ENCODE measurements around the gene MVK.

MVK gene

DNA sequence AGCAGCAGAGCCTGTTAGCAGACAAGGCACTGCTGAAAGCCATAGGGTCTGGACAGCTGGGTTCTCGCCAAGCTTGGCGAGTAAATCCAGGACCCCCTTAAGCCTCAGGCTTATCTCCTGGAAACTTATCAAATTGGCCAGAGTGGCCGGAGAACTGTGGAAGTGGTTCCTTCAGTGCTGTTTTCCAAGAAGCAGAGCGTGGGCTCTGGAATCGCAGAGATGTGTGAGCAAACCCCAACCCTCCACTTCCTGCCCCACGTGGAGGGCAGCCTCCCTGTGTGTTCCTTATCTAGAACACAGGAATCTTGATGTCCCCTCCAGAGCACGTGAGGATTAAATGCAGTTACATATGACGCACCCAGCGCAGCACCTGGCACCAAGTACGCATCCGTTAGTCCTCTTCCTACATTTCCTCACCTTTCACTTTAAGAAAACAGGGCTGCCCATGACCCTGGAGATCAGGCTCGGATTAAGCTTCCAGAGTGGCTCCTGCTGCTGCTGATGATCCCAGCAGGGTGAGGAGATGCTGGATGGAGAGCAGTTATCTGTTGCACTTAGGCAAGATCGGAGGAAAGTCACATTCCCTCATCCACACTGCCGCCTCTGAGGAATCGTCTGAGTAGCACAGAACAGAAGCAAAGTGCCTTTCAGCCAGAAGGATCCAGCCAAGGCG, 35.3 kb upstream of the MVK start:
- no peaks in the 10 kb centered on the region for H3K27me3 Mint-ChIP-seq
- H3K4me1 Mint-ChIP-seq: no peaks in the 10 kb centered on the region
- H3K36me3 Mint-ChIP-seq: peaks cover 15% of the 10 kb centered on the region
- H3K4me3 Mint-ChIP-seq: no peak overlapping the region
- ATAC-seq (ENCODE audit: low read depth): no peak
- H3K9me3 Mint-ChIP-seq: no peaks in the 10 kb centered on the region
- DNase-seq (ENCODE audit: low spot score in 2 of 2): no peak
- H3K27ac Mint-ChIP-seq: no peak overlapping the region

DNA sequence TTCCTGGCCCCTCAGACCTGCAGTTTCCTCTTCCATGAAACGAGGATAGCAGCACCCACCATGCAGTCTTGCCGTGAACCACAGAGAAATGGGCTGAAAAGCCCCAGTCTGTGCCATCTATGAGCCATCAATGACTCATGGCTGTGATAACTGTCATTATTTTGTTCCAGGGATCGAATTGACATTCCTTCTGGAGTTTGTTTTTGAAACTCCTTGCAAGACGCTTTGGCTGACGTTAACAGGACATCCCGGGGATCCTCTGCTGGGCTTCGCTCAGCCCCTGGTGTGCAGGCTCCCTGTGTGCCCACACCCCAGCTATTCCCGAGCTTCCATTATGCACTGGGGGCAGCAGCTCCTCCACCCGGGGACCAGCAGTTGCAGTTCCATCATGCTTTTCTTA, 34.1 kb upstream of the MVK start:
- Mint-ChIP-seq H3K4me3 (no peak overlapping the region), H3K27ac (no peak overlapping the region), H3K9me3 (no peaks in the 10 kb centered on the region), H3K27me3 (peaks cover 3% of the 10 kb centered on the region), H3K4me1 (peaks cover 3% of the 10 kb centered on the region), H3K36me3 (peaks cover 16% of the 10 kb centered on the region)
- no peak for ATAC-seq (ENCODE audit: low read depth)
- no peak for DNase-seq (ENCODE audit: low spot score in 2 of 2)

DNA sequence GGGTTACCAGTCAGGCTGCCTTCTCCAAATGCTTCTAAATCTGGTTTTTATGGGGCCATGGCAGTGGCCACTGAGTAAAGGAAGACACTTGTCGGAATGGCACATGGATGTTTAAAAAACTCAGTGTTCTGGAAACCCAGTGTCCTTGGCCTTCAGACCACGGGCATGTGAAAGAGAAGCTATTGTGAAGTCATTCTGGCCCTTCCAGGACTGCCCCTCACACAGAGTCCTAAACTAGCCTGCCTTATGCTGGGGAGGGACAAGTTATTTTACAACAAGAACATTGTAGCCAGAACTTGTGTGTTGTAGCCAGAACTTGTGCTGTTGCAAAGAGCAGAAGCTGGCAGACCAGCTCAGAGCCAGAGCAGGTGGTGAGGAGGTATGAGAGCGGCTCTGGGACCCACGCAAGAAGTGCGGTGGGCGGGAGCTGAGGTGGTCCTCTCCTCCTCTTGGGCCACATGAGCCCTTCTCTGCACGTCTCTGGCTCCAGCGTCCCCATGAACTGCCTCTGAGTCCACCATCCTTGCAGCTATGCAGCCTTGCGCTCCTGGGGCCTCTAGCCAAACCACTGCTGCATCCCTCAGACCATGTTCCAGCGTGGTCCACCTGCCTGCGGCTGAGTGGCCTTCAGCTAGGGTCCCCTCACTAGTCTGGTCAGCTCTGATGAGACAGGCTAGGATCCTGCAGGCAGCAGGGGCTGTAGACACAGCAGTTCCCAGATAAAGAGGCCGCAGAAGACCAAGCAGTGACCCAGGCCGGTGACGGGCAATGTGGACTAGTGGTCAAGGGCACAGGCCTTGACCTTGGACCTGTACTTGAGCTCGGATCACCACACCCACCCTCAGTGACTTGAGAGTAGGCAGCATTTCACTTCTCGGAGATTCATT, 32.8 kb upstream of the MVK start:
- H3K9me3 Mint-ChIP-seq: no peaks in the 10 kb centered on the region
- DNase-seq (ENCODE audit: low spot score in 2 of 2) (no peak), ATAC-seq (ENCODE audit: low read depth) (no peak)
- H3K36me3 Mint-ChIP-seq: peaks cover 14% of the 10 kb centered on the region
- H3K27me3 Mint-ChIP-seq: peaks cover 3% of the 10 kb centered on the region
- no peak overlapping the region for H3K27ac Mint-ChIP-seq
- no peak overlapping the region for H3K4me3 Mint-ChIP-seq
- H3K4me1 Mint-ChIP-seq: peaks cover 3% of the 10 kb centered on the region

DNA sequence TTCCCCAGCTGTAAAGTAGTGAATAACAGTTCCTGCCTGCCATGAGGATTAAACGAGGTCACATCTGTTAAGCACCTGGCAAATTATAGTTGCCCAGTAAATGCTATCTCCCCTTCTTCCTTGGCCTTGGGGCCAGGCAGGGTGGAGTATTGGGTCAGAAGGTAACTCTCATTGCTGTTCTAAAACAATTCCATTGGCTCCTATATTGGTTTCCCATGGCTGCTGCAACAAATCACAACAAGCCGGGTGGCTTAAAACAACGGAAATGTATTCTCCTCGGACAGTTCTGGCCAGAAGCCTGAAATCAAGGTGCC, 32.2 kb upstream of the MVK start:
- Mint-ChIP-seq H3K36me3 (peaks cover 10% of the 10 kb centered on the region), H3K4me1 (peaks cover 3% of the 10 kb centered on the region), H3K27me3 (peaks cover 3% of the 10 kb centered on the region), H3K4me3 (no peak overlapping the region), H3K9me3 (no peaks in the 10 kb centered on the region), H3K27ac (no peak overlapping the region)
- DNase-seq (ENCODE audit: low spot score in 2 of 2) (no peak), ATAC-seq (ENCODE audit: low read depth) (no peak)

DNA sequence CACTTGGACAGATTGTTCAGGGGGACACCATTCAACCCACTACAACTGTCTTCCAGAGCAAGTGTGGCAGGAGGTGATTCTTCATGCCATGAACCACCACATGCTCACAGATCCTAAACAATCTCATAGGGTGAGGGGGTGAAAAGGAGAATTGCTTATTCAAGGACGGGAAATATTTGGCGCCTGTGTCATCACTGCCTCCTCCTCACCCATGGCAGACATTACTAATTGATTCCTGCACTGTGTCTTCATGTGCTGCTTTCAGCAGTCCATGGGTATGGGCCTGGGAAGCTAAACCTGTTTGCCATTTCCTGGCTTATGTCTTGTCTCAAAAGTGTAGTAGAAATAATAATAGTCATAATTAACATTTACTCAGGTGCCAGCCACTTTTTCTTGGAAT, 31.6 kb upstream of the MVK start:
- Mint-ChIP-seq H3K36me3 (peaks cover 5% of the 10 kb centered on the region), H3K4me3 (no peak overlapping the region), H3K9me3 (no peaks in the 10 kb centered on the region), H3K4me1 (peaks cover 3% of the 10 kb centered on the region), H3K27ac (no peak overlapping the region), H3K27me3 (peaks cover 3% of the 10 kb centered on the region)
- DNase-seq (ENCODE audit: low spot score in 2 of 2) (no peak), ATAC-seq (ENCODE audit: low read depth) (no peak)

DNA sequence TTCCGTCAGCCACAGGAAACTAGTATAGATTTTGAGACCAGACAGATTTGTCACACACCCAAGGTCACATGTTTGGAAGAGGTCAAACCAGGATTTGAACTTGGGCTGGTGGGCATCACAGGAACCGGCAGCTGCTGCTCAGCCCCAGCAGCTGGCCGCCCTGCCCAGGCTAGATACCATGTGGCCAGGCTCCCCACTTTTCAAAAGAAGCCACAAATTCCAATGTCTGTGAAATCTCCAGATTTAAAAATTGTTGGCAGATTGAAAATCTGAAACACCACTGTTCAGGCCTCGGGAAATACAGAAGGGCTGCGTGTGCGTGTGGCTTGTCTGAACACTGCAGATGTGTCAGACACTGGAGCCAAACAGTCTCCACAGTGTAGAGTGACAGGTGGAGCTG, 30.7 kb upstream of the MVK start:
- H3K4me3 Mint-ChIP-seq: no peak overlapping the region
- H3K9me3 Mint-ChIP-seq: no peaks in the 10 kb centered on the region
- ATAC-seq (ENCODE audit: low read depth) (no peak), DNase-seq (ENCODE audit: low spot score in 2 of 2) (no peak)
- H3K27ac Mint-ChIP-seq: no peak overlapping the region
- peaks cover 5% of the 10 kb centered on the region for H3K36me3 Mint-ChIP-seq
- H3K4me1 Mint-ChIP-seq: peaks cover 3% of the 10 kb centered on the region
- H3K27me3 Mint-ChIP-seq: peaks cover 11% of the 10 kb centered on the region

DNA sequence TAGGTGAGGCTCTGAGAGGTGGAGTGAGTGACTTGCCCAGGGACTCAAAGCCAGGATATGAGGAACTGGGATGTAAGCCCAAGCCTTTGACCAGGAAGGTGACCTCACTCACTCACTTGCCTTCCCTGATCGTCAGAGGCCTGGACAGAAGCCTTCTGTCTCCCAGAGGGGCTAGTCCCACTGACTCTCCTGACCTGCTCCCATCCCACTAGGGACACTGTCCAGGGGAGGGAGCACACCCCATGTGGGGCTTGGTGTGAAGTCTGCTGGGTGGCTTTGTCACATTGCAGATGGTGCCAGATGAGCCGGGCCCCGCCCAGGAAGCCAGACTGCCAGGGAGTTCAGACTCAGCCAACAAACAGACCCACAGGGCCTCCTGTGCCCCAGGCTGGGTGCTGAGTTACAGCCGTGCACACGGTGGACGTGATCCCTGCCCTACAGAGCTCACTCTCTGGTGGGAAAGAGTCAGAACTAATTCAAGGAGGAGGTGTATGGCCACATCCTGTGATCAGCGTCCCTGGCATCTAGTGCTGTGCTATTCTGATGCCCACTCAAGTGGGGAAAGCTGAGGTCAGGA, 28.6 kb upstream of the MVK start:
- H3K36me3 Mint-ChIP-seq: peaks cover 2% of the 10 kb centered on the region
- peaks cover 3% of the 10 kb centered on the region for H3K4me1 Mint-ChIP-seq
- peaks cover 11% of the 10 kb centered on the region for H3K27me3 Mint-ChIP-seq
- no peak for ATAC-seq (ENCODE audit: low read depth)
- DNase-seq (ENCODE audit: low spot score in 2 of 2): no peak
- H3K27ac Mint-ChIP-seq: no peak overlapping the region
- H3K4me3 Mint-ChIP-seq: no peak overlapping the region
- H3K9me3 Mint-ChIP-seq: no peaks in the 10 kb centered on the region

DNA sequence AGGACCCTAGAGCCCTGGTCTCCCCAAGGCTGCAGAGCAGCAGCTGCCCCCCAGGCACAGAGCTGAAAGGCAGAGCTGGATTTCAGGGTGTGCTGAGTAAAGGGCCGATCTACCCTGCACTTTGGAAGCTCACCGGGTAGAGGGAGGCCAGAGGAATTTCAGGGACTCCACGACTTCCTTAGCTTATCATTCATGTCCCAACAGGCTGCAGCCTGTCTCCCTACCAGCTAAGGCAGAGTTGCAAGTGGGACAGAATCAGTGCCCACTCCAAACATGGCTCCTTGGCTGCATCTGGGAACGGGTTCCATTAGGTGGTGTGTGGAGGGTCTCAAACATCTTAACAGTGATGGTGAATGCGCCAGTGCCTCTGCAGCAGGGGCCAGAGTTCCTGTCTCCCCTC, 27.8 kb upstream of the MVK start:
- ATAC-seq (ENCODE audit: low read depth) (no peak), DNase-seq (ENCODE audit: low spot score in 2 of 2) (no peak)
- Mint-ChIP-seq H3K36me3 (peaks cover 2% of the 10 kb centered on the region), H3K9me3 (no peaks in the 10 kb centered on the region), H3K4me1 (peaks cover 3% of the 10 kb centered on the region), H3K4me3 (no peak overlapping the region), H3K27ac (no peak overlapping the region), H3K27me3 (peaks cover 12% of the 10 kb centered on the region)

DNA sequence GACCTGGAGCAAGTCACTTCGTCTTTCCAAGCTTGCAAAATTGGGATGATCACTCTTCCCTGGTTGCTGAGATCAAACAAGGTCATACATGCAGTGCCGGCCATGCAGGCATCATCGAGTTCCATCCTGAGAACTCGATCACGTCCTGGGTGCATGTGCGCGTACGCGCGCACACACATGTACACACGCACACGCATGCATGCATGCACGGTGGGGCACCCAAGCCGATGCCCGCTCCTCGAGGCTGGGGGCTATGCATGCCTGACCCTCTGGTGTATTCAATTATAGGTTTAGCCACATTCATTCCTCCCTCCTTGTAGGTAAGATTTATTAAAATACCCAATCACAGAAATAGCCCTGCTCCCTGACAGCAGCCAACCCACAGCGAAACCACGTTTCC, 26.3 kb upstream of the MVK start:
- DNase-seq (ENCODE audit: low spot score in 2 of 2): no peak

DNA sequence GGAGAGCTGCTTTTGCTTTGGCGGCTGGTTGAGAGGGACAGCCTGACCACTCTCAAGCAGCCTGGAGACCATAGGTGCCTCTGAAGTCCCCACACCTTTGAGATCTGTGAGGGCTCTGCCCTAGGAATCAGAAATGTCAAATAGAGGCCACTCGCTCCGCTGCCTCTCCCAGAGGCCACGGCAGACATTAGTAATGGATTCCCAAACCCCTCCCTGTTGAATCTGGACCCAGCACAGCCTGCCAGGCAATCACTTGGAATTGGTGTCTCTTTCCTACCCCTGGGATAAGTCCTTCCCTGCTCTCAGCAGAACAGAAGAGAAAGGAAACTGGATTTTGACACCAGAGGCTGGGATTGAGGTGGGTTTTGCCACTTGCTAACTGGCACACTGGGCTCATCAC, 25.3 kb upstream of the MVK start:
- Mint-ChIP-seq H3K9me3 (no peaks in the 10 kb centered on the region), H3K36me3 (peaks cover 2% of the 10 kb centered on the region), H3K27me3 (peaks cover 14% of the 10 kb centered on the region), H3K27ac (no peak overlapping the region), H3K4me1 (peaks cover 6% of the 10 kb centered on the region), H3K4me3 (no peak overlapping the region)
- DNase-seq (ENCODE audit: low spot score in 2 of 2): no peak
- ATAC-seq (ENCODE audit: low read depth): no peak

More for the DNA sequence above, 26.3 kb upstream of the MVK start:
- no peaks in the 10 kb centered on the region for H3K9me3 Mint-ChIP-seq
- no peak overlapping the region for H3K4me3 Mint-ChIP-seq
- peaks cover 2% of the 10 kb centered on the region for H3K36me3 Mint-ChIP-seq
- H3K27me3 Mint-ChIP-seq: peaks cover 14% of the 10 kb centered on the region
- peaks cover 4% of the 10 kb centered on the region for H3K4me1 Mint-ChIP-seq
- H3K27ac Mint-ChIP-seq: no peak overlapping the region
- ATAC-seq (ENCODE audit: low read depth): no peak

DNA sequence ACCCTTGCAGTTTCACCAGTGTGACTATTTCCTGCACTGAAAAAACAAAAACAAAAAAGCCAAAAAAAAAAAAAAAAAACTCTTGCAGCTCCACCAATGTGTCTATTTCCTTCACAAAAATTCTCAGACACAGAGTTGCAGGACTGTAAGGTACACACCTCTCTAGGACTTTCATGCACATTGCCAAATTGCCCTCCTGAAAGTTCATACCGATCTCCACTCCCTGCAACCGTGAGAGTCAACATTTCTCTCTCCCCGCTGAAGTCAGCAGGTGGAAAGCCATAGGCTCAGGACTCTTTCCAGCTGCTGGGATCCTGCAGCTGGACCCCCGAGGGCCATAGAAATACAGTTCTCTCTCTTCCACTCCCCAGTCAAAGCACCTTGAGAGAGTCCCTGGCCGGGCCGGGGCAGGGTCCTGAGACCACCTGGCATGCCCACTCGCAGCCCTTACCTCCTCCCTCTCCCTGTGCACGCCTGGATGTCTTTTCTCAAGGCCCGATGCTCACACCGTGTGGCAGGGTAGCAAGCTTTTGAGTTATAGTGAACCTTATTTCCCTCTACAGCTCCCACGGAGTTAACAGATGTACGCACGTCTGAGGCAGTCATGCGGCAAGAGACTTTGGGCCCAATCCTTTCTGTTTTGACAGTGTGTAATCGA, 23.9 kb upstream of the MVK start:
- Mint-ChIP-seq H3K36me3 (no peaks in the 10 kb centered on the region), H3K27ac (no peak overlapping the region), H3K27me3 (peaks cover 11% of the 10 kb centered on the region), H3K4me1 (peaks cover 3% of the 10 kb centered on the region), H3K9me3 (no peaks in the 10 kb centered on the region), H3K4me3 (no peak overlapping the region)
- DNase-seq (ENCODE audit: low spot score in 2 of 2): no peak
- ATAC-seq (ENCODE audit: low read depth): no peak

DNA sequence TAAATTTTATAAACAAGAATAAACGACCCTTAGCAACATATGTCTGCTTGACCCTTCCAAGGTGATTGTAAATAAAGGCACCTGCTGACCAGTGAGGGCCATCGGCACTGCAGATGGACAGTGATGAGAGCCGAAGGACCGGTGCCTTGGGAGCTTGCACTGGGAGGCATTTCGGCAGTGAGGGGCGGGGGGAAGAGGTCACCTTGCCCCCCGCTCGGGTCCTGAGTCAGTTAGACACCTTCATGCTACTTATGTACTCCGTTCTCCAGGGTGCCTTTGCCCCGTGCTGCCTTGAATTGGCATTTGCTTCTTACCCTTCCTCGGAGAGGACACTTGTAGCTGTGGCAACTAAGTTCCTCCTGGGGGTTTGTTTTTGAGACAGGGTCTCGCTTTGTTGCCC, 23.3 kb upstream of the MVK start:
- H3K27ac Mint-ChIP-seq: no peak overlapping the region
- H3K36me3 Mint-ChIP-seq: no peaks in the 10 kb centered on the region
- H3K4me3 Mint-ChIP-seq: no peak overlapping the region
- no peaks in the 10 kb centered on the region for H3K9me3 Mint-ChIP-seq
- DNase-seq (ENCODE audit: low spot score in 2 of 2) (no peak), ATAC-seq (ENCODE audit: low read depth) (no peak)
- H3K27me3 Mint-ChIP-seq: peaks cover 11% of the 10 kb centered on the region
- H3K4me1 Mint-ChIP-seq: peaks cover 3% of the 10 kb centered on the region

DNA sequence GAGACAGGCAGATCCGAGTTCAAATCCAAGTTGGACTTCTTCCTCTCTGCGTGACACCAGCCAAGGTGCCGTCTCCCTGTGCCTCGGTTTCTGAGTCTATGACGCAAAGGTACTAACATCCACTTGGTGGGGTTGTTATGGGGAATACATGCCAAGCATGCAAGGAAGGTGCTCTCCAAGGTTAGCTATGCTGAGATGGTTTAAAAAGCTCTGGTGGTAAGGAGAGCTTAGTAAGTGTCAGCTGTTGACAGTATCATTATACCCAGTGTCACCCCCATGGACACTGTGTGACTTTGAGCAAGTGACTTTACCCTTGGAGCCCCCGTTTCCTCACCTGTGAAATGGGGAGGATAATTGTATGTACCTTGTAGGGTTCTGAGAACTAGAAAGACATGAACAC, 22.5 kb upstream of the MVK start:
- Mint-ChIP-seq H3K27ac (no peak overlapping the region), H3K9me3 (no peaks in the 10 kb centered on the region), H3K36me3 (no peaks in the 10 kb centered on the region), H3K27me3 (peaks cover 11% of the 10 kb centered on the region), H3K4me3 (no peak overlapping the region), H3K4me1 (peaks cover 3% of the 10 kb centered on the region)
- no peak for DNase-seq (ENCODE audit: low spot score in 2 of 2)
- ATAC-seq (ENCODE audit: low read depth): no peak

DNA sequence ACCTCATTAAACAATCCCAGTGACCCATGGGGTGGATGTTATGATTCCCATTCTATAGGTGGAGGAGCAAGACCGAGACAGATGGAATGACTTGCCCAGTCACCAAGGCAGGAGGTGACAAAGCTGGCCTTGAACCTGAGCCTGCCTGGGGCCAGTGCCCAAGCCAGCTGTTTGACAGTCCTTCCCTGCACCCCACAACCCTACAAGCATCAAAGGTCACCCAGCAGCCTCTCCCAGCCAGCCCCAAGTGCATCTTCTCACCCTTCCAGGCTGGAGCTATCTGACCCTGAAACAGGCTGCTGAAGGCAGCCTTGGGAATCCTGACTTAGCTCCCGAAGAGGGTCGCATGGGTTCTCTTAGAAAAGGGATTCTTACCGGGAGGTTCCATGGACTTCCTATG, 20.6 kb upstream of the MVK start:
- peaks cover 5% of the 10 kb centered on the region for H3K36me3 Mint-ChIP-seq
- H3K27me3 Mint-ChIP-seq: peaks cover 4% of the 10 kb centered on the region
- no peak overlapping the region for H3K27ac Mint-ChIP-seq
- no peak overlapping the region for H3K4me3 Mint-ChIP-seq
- DNase-seq (ENCODE audit: low spot score in 2 of 2): no peak
- H3K4me1 Mint-ChIP-seq: peaks cover 3% of the 10 kb centered on the region
- no peak for ATAC-seq (ENCODE audit: low read depth)
- no peaks in the 10 kb centered on the region for H3K9me3 Mint-ChIP-seq

Measured in memory B cell (primary cell).